PC-9 (cell line): ENCODE data around the gene TMPRSS9. TPM values are rescaled to one million over a fixed set of nuclear protein-coding genes. Genes with fewer than 3 reads are reported as not detected.

Source experiments
- BruUV-seq: library from RNA; stranded (reverse); fragments of 400-500 nt; replicated peaks from 2 replicates; lab custom pipeline; 2021; lab: Mats Ljungman, UMichigan
- CTCF ChIA-PET: fragments of 300-600 bp; sonication (Branson Sonifier 250); formaldehyde crosslinking; loops from one replicate; lab custom pipeline; 2022; ENCODE audit warnings: antibody characterized with exemption; lab: Charles Lee
- POLR2A ChIA-PET: fragments of 300-600 bp; sonication (Branson Sonifier 250); formaldehyde crosslinking; loops from one replicate; lab custom pipeline; 2022; ENCODE audit warnings: antibody characterized with exemption; ENCODE audit not compliant: unreplicated experiment; lab: Charles Lee
- DNase-seq, 2 experiments: peaks; one replicate each; pipeline versions ENCODE4 v3.0.0 to v3.0.0-alpha.2; 2015 to 2022; ENCODE audit warnings: mixed read lengths in 1 of 2
- H2AFZ ChIP-seq: fragments of 200-600 bp; sonication (generic); 2 replicates; pipeline ENCODE4 v1.8.1; 2017; ENCODE audit warnings: antibody characterized with exemption
- H3F3A ChIP-seq: fragments of 200-600 bp; sonication (generic); 2 replicates; pipeline ENCODE4 v1.8.1; 2017; ENCODE audit warnings: antibody characterized with exemption, mild to moderate bottlenecking, low read depth; ENCODE audit not compliant: insufficient read depth
- H3K27ac ChIP-seq: fragments of 200-600 bp; sonication (generic); 2 replicates; pipeline ENCODE4 v1.6.1; 2016; ENCODE audit warnings: mixed run types
- H3K27me3 ChIP-seq: fragments of 200-600 bp; sonication (generic); 2 replicates; pipeline ENCODE4 v1.6.1; 2016; ENCODE audit warnings: low read depth, mixed run types; ENCODE audit not compliant: insufficient read depth
- H3K36me3 ChIP-seq: fragments of 200-600 bp; sonication (generic); 2 replicates; pipeline ENCODE4 v1.6.1; 2016; ENCODE audit warnings: low read depth, mixed run types
- H3K4me1 ChIP-seq: fragments of 200-600 bp; sonication (generic); replicated peaks from 2 replicates; pipeline ENCODE4 v1.6.1; 2016; ENCODE audit warnings: mixed run types; ENCODE audit not compliant: insufficient read depth
- H3K4me2 ChIP-seq: fragments of 200-600 bp; sonication (generic); 2 replicates; pipeline ENCODE4 v1.6.1; 2017; ENCODE audit warnings: mixed run types
- H3K4me3 ChIP-seq: fragments of 200-600 bp; sonication (generic); 2 replicates; pipeline ENCODE4 v1.6.1; 2016; ENCODE audit warnings: mixed run types
- H3K79me2 ChIP-seq: fragments of 200-600 bp; sonication (generic); 2 replicates; pipeline ENCODE4 v1.6.1; 2017; ENCODE audit warnings: low read depth, mixed run types
- H3K9me2 ChIP-seq: fragments of 200-600 bp; sonication (generic); 2 replicates; pipeline ENCODE4 v1.8.1; 2017; ENCODE audit warnings: mild to moderate bottlenecking; ENCODE audit not compliant: insufficient read depth
- H3K9me3 ChIP-seq: fragments of 200-600 bp; sonication (generic); 2 replicates; pipeline ENCODE4 v1.8.1; 2016; ENCODE audit warnings: low read depth; ENCODE audit not compliant: insufficient read depth
- H4K20me1 ChIP-seq: fragments of 200-600 bp; sonication (generic); 2 replicates; pipeline ENCODE4 v1.8.1; 2017; ENCODE audit not compliant: insufficient read depth
- EZH2 ChIP-seq: fragments of 200-600 bp; sonication (generic); IDR thresholded peaks from 2 replicates; pipeline ENCODE4 v1.8.0; 2017; ENCODE audit warnings: antibody characterized with exemption, low read depth
- intact Hi-C: fragments of 100-400 bp; cut with micrococcal nuclease; formaldehyde crosslinking; loops from one replicate; pipeline ENCODE4 v1.10.0; 2022; ENCODE audit not compliant: unreplicated experiment
- total RNA-seq: library from RNA; stranded (reverse); gene quantifications from 2 replicates; pipeline ENCODE4 v1.2.3, GENCODE V29; 2021
- TF ChIP-seq, protein P1 (sequence below): fragments of 200-600 bp; sonication (generic); conservative IDR thresholded peaks from 2 replicates; pipeline ENCODE4 v1.6.1; 2017; ENCODE audit warnings: mixed run types, antibody characterized with exemption, mild to moderate bottlenecking, moderate library complexity

The TMPRSS9 gene
- total RNA-seq, 1 experiment from 2014 or later, result 0.20 TPM

DNA sequence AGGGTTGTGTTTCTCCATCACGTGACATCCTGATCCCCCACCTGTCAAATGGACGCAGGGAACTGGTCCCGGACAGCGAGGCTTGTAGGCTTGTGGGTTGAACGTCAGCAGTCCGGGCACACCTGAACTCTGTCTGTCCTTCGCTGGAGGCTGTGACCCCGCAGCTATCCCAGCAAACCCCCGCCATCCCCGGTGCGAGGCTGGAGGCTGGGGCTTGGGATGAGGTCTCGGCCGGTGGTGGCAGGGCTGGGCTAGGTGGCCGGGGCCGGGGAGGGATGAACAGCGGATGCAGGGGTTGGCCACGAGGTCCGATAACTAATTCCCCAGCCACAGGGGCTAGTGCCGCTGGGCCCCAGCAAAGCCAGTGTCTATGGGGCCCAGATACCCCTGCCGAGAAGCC is 40.5 kb upstream of the TMPRSS9 start:
- H3K9me3 ChIP-seq, result no peaks in the 10 kb centered on the region
- DNase-seq, result no peak
- H3K4me2 ChIP-seq, result no peak overlapping the region
- no peaks in the 10 kb centered on the region for H3K79me2 ChIP-seq
- H3K4me1 ChIP-seq, result no peaks in the 10 kb centered on the region
- no peak overlapping the region for H2AFZ ChIP-seq
- CTCF ChIA-PET, result no interaction called here
- BruUV-seq, result no TSS peak
- H3F3A ChIP-seq, result no peaks in the 10 kb centered on the region
- no peak overlapping the region for H3K4me3 ChIP-seq
- no peaks in the 10 kb centered on the region for H4K20me1 ChIP-seq
- no peak overlapping the region for H3K27ac ChIP-seq
- no peaks in the 10 kb centered on the region for H3K9me2 ChIP-seq
- H3K36me3 ChIP-seq, result no peaks in the 10 kb centered on the region
- intact Hi-C loops, result no loop called here
- TF ChIP-seq, protein P1, sequence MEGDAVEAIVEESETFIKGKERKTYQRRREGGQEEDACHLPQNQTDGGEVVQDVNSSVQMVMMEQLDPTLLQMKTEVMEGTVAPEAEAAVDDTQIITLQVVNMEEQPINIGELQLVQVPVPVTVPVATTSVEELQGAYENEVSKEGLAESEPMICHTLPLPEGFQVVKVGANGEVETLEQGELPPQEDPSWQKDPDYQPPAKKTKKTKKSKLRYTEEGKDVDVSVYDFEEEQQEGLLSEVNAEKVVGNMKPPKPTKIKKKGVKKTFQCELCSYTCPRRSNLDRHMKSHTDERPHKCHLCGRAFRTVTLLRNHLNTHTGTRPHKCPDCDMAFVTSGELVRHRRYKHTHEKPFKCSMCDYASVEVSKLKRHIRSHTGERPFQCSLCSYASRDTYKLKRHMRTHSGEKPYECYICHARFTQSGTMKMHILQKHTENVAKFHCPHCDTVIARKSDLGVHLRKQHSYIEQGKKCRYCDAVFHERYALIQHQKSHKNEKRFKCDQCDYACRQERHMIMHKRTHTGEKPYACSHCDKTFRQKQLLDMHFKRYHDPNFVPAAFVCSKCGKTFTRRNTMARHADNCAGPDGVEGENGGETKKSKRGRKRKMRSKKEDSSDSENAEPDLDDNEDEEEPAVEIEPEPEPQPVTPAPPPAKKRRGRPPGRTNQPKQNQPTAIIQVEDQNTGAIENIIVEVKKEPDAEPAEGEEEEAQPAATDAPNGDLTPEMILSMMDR, result no peak
- TF ChIP-seq EZH2, result no peak
- H3K27me3 ChIP-seq, result no peaks in the 10 kb centered on the region
- POLR2A ChIA-PET, result no interaction called here

DNA sequence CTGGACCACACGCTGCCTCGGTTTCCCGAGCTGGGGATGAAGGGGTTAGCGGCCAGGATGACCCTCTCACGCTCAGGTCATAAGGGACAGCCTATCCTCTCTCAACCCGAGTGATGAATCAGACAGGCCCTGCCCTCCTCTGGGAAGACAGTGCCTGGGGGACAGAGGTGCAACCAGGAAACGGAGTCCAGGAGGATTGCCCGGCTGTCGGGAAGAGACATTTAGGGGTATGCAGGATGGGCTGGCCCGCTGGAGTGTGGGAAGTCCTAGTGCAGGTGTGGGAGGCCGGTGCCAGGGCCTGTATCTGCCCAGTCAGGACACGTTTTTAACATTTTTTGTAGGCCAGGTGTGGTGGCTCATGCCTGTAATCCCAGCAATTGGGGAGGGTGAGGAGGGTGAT is 40.0 kb upstream of the TMPRSS9 start:
- Histone ChIP-seq H3K4me2 (no peak overlapping the region), H4K20me1 (no peaks in the 10 kb centered on the region), H3K9me2 (no peaks in the 10 kb centered on the region), H3K4me3 (no peak overlapping the region), H3K9me3 (no peaks in the 10 kb centered on the region), H3K27ac (no peak overlapping the region), H2AFZ (no peak overlapping the region), H3K36me3 (no peaks in the 10 kb centered on the region), H3K4me1 (no peaks in the 10 kb centered on the region), H3K79me2 (no peaks in the 10 kb centered on the region), H3F3A (no peaks in the 10 kb centered on the region), H3K27me3 (no peaks in the 10 kb centered on the region)
- ChIA-PET CTCF (no interaction called here), POLR2A (no interaction called here)
- intact Hi-C loops, result no loop called here
- TF ChIP-seq, protein P1, result no peak
- TF ChIP-seq EZH2, result no peak
- no TSS peak for BruUV-seq
- no peak for DNase-seq

DNA sequence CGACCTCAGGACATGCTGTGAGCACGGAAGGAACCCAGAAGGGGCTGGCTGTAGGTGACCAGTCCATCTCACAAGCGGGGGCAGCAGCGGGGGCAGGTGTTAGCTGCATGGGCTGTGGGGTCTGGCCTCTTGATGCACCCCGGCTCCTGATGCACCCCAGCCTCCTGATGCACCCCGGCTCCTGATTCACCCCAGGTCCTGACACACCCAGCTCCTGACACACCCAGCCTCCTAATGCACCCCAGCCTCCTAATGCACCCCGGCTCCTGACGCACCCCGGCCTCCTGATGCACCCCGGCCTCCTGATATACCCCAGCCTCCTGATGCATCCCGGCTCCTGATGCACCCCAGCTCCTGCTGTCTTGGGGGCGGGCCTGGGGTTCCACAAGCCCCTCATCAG is 39.1 kb upstream of the TMPRSS9 start:
- Histone ChIP-seq H3K27ac (no peak overlapping the region), H3K79me2 (no peaks in the 10 kb centered on the region), H3K9me2 (no peaks in the 10 kb centered on the region), H3K4me1 (no peaks in the 10 kb centered on the region), H3F3A (no peaks in the 10 kb centered on the region), H3K4me3 (no peak overlapping the region), H3K9me3 (no peaks in the 10 kb centered on the region), H2AFZ (no peak overlapping the region), H3K4me2 (no peak overlapping the region), H3K27me3 (no peaks in the 10 kb centered on the region), H4K20me1 (no peaks in the 10 kb centered on the region), H3K36me3 (no peaks in the 10 kb centered on the region)
- no TSS peak for BruUV-seq
- TF ChIP-seq, protein P1, result no peak
- TF ChIP-seq EZH2, result no peak
- ChIA-PET CTCF (no interaction called here), POLR2A (no interaction called here)
- no peak for DNase-seq
- intact Hi-C loops, result no loop called here
